ENCODE data around the gene BDKRB1.

DNA sequence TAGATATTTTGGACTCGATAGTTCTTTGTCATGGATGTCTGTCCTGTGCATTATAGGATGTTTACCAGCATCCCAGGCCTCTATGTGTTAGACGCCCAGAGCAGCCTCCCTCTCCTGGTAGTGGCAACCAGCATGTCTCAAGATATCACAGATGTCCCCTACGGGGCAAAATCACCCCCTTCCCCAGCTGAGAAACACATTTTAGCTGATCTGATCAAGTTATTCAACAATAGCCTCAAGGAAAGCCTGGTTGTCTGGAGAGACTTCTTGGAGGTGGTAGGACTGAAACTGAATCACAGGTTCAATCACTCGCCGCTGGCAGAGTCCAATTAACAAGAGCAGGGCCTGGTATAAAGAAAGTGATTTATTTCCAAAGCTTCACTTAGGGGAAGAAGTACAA, 17.6 kb downstream of the BDKRB1 start:
- TF ChIP-seq POLR2A (IDR thresholded peaks at IDR 0.05), result no peak
- TF ChIP-seq, protein P1, sequence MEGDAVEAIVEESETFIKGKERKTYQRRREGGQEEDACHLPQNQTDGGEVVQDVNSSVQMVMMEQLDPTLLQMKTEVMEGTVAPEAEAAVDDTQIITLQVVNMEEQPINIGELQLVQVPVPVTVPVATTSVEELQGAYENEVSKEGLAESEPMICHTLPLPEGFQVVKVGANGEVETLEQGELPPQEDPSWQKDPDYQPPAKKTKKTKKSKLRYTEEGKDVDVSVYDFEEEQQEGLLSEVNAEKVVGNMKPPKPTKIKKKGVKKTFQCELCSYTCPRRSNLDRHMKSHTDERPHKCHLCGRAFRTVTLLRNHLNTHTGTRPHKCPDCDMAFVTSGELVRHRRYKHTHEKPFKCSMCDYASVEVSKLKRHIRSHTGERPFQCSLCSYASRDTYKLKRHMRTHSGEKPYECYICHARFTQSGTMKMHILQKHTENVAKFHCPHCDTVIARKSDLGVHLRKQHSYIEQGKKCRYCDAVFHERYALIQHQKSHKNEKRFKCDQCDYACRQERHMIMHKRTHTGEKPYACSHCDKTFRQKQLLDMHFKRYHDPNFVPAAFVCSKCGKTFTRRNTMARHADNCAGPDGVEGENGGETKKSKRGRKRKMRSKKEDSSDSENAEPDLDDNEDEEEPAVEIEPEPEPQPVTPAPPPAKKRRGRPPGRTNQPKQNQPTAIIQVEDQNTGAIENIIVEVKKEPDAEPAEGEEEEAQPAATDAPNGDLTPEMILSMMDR (IDR thresholded peaks at IDR 0.05), result no peak

Data from prostate gland (tissue), 2 donors.